Stimulated activated CD8-positive, alpha-beta memory T cell treated with anti-CD3 and anti-CD28 coated beads, Interleukin-7, amount 100 ng/mL, for 24 hours (primary cell): ENCODE measurements around the gene SLC37A2.
"Not testable (repeated sequence)": the region's sequence is repeated elsewhere in the genome, so short reads cannot be mapped to it uniquely, and the experiment has no call there.

ENCODE experiments used
- DNase-seq: peaks from one replicate; pipeline ENCODE4 v3.0.0-alpha.2; 2020; ENCODE audit warnings: low read depth

The SLC37A2 gene

DNA sequence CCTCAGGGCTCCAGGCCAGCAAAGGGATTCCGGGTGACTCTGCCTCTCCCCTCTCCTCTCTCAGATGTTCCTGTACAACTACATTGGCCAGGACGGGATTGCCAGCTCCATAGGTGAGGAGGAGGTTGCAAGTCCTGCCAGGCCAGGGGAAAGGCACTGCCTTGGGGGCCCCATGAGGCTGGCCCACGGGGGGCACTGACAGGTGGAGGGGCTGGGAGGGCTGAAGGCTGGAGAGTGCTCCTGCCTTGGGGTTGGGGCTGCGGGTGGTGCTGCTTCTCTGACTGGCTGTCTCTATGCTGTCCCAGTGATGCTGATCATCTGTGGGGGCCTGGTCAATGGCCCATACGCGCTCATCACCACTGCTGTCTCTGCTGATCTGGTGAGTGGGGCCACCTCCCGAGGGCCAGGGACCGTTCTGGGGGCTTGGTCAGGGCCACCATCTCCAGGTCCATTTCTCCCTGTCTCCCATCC lies 21.7 kb downstream of the SLC37A2 start:
- no peak for DNase-seq

- no peak for DNase-seq
Measured at GRCh38 chr11:125085301-125086081, 22.4 kb downstream of the SLC37A2 start.

- DNase-seq, result no peak
Measured at GRCh38 chr11:125086633-125087296, 23.7 kb downstream of the SLC37A2 start.

GRCh38 chr11:125088123-125088522 lies 25.0 kb downstream of the SLC37A2 start:
- no peak for DNase-seq

GRCh38 chr11:125088576-125089455 lies 25.7 kb downstream of the SLC37A2 start:
- no peak for DNase-seq

- DNase-seq, result not testable (repeated sequence)
Measured at GRCh38 chr11:125089481-125089880, 26.4 kb downstream of the SLC37A2 start.

GRCh38 chr11:125090151-125090550 lies 27.0 kb downstream of the SLC37A2 start:
- DNase-seq, result not testable (repeated sequence)

GRCh38 chr11:125090816-125091215 lies 27.7 kb downstream of the SLC37A2 start:
- no peak for DNase-seq

- DNase-seq, result no peak
Measured at GRCh38 chr11:125091247-125091876, 28.3 kb downstream of the SLC37A2 start.

- no peak for DNase-seq
Measured at GRCh38 chr11:125091877-125092664, 29.0 kb downstream of the SLC37A2 start.

DNA sequence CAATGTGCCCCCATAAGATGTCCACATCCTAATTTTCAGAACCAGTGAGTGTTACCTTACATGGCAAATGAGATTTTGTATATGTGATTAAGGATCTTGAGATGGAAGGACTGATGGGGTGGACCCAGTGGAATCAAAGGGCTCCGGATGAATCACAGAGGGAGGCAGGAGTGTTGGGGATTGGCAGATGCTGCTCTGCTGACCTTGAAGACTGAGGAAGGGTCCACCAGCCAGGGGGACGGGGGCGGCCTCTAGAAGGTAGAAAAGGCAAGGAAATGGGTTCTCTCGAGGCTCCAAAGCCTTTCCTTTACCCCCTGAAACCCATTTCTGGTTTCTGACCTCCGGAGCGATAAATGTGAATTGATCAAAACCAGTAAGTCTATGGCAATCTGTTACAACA lies 29.6 kb downstream of the SLC37A2 start:
- DNase-seq, result no peak

- no peak for DNase-seq
Measured at GRCh38 chr11:125093502-125093901, 30.4 kb downstream of the SLC37A2 start.

DNA sequence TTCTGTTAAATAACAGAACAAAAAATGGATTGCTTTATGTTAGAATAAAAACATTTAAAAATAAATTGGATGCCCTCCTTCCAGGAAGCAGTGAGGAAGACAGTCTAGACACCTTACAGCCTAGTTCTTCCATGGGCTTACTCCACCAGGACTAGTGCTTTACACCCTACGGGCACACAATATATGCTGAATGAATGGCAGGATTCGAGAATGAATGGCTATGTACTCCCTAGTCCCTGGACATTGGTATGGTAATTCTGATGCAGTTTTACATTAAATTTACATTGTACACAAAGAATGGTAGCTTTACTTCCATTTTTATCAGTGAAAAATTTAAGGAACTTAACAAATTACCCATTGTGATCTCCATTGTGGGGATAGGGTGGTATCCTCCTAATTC lies 31.6 kb downstream of the SLC37A2 start:
- no peak for DNase-seq

GRCh38 chr11:125100136-125100535 lies 37.0 kb downstream of the SLC37A2 start:
- no peak for DNase-seq

GRCh38 chr11:125101596-125101995 lies 38.5 kb downstream of the SLC37A2 start:
- DNase-seq, result no peak

DNA sequence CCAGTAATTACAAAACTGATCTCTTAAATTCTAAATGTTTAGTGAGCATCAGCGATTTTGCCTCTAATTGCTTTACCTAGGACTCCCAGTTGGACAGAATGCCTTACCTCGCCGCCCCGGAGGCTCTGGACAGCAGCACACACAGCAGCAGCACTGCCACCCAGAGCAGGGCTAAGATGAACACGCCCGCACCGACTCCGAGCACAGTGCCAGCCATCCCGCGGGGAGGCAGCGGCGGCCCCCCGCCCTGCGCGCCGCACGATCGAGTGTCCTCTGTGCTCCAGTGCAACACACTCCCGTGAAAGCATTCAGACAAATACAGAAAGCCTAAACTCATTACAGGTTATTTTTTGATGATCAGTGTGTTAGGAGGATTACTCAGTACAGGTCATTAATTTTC lies 38.9 kb downstream of the SLC37A2 start:
- no peak for DNase-seq

GRCh38 chr11:125102510-125102909 lies 39.4 kb downstream of the SLC37A2 start:
- DNase-seq, result no peak

- no peak for DNase-seq
Measured at GRCh38 chr11:125105926-125106325, 42.8 kb downstream of the SLC37A2 start.

- no peak for DNase-seq
Measured at GRCh38 chr11:125108469-125108868, 45.4 kb downstream of the SLC37A2 start.

DNA sequence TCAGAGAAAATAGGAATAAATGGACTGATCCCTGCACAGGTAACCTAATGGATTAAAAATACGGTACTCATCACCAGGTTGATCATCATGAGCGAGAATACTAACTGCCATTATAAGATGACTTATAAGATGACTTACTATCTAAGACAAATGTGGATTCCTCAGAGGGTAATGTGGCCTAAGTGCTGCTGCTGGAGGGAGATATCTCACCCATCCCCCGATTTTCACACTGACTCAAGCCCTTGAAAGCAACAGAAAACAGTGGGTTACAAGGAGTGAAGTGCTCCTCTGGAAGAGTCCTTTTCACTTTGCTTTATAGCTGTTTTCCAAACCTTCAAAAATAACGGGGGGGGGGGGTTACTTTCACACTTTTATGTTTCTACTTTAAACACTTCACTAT lies 47.4 kb downstream of the SLC37A2 start:
- no peak for DNase-seq

DNA sequence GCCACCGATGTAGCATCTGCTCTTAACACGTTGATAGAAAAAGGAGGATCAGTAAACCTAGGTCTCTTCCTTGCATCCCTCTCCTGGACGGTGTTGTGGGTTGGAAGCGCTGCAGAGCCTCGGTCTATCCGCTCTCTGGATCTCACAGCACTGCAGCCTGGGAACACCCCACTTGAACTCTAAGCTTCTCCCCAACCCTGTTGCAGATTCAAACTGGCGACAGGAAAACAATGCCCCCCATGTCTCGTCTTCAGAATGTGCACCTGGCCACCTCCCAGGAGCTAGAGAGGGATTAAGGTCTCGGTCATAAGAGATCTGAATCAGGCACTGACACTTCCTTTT lies 47.9 kb downstream of the SLC37A2 start:
- DNase-seq, result no peak
